ENCODE measurements around the gene CYBA.

The CYBA gene

DNA sequence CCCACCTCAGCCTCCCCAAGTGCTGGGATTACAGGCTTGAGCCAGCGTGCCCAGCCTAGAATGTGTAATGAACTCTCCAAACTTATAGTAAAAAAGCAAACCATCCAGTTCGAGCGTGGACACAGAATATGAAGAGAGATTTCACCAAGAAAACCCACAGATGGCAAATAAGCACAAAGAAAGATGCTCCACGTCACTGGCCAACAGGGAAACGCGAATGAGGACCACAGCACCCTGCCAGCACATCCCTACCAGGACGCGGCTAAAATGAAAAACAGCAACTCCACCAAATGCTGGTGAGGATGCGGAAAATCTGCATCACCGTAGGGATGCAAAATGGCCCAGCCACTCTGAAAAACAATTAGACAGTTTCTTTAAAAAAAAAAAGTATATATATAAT lies 10.6 kb upstream of the CYBA start:
- DNase-seq: no peak

DNA sequence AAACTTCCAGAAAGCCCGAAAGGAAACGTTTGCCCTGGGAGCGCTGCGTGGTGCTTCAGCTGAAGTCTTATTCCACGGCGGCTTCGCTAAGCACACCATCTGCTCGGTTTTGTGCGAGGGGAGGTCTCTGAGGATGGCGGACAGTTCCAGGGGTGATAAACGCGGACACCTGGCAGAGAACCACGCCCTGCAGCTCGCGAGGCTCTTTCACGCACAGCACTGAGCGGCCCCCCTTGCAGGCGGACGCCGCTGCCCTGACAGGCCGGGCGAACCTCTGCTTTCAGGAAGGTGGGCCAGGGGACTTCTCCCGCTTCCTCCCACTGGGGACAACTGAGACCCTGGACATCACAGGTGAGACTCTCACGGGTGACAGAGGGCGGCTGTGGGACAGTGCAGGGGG lies 8.3 kb upstream of the CYBA start:
- peak; percentile 19 to 62 for DNase-seq

DNA sequence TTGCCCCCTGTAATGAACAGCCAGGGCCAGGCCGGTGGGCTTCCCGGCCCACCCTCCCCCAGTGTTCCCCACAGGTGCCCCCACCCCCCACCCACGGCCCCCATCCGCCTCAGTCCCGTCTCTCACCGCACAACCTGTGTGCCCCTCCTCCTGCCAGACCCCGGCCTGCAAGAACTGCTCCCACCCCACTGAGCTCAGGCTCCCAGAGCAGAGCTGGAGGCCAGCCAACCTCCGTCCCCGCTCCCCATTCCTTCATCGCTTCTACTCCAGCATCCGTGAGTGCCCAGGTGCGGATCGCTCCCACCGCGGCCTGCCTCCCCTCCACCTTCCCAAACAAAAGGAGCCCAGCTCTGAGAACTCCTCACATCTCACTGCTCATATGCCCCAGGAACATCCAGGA lies 7.9 kb upstream of the CYBA start:
- DNase-seq: no peak

DNA sequence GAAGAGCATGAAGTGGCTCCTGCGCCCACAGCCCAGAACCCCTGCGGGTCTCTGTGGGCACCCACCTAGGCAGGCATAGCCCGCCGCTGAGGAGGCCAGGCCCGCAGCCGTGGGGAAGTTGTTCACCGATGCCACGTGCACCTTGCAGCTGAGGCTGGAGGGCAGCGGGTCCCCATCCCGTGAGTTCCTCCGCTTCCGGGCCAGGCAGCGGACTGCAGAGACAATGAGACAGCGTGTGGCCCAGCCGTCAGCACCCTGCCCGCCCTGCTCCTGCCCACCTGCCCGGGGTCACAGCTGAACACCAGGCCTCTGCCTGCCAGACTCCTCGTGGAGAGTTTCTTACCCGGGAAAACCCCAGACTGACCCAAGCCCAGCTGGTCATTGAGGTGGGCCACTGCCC lies 6.5 kb upstream of the CYBA start:
- no peak for DNase-seq

DNA sequence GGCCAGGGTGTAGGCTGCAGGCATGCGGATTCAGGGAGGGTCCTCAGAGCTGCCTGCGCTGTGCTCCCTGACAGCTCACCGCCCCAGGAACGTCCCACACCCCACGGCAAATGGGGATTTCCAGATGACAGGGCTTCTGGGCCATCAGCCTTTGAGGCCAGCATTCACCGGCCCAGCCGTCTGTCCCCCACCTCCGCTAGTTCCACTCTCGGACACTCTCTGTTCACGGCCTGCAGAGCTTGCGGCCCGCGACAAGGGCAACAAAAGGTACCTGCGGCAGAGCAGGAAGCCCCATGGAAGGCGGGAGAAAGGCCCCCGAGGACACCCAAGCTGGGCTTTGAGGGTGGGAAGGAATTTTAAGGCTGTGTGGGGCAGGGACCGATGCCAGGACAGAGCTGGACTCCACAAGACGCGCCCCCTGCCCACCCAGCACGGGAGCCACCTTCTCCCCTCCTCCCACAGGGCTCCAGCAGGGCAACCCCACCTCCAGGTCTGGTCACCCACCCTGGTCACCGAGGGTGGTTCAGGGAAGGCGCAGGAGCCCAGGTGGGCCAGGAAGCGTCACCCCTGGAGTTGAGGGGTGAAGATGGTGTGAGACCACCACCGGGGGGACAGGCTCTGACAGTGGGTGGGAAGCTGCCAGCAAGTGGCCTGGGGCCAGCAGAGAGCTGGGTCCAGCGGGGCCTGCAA lies 5.6 kb upstream of the CYBA start:
- DNase-seq: no peak

DNA sequence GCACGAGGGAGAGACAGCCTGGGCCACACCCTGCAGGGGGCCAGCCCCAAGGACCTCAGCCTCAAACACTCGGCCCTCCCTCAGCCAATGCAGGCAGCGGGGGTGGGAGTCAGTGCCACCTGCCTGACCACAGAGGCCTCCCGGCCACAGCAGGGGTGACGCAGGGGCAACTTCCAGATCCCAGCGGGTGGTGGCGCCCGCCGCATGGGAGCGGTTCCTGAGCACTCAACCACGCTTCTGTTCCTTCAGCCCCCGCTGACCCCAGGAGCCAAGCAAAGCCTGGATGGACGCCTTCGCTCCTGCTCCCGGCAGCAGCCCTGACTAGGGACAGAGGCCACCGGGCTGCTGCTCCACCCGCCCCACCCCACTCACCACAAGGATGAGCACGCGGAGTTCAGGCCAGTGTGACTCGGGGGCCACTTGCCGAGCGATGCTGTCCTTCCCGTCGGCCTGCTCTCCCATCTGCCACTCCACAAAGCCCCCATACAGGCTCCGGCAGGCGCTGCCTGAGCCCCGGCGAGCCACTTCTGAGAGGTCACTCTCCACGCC lies 5.0 kb upstream of the CYBA start:
- no peak for DNase-seq

DNA sequence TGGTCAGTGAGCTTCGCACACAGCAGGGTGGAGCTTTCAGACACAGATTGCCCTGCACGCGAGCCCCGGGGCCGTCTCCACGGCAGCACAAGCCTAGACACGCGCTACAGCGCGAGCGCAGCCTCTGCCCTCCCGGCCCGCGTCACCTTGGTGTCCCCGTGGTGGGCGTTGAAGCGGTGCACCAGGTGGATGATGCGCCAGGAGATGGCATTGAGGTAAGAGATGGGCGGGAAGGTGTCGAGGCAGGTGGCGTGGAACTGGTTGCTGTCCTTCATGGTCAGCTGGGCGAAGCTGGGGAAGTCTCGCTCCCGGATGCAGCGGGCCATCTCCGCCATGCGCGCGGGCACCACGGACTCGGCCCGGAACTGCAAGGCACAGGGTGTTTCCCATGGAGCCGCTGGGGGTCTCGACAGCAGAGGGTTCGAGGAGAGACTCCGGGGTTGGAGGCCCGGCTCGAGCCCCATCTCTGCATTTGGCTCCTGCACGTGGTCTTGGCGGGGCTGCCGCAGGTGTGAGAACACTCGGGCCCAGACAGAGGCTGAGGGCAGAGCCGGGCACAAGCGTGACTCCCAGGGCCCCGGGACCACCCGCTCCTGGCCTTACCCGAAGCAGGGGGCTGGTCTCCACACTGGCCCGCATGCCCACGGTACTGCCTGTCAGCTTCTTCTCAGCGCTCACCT lies 4.3 kb upstream of the CYBA start:
- DNase-seq: no peak

DNA sequence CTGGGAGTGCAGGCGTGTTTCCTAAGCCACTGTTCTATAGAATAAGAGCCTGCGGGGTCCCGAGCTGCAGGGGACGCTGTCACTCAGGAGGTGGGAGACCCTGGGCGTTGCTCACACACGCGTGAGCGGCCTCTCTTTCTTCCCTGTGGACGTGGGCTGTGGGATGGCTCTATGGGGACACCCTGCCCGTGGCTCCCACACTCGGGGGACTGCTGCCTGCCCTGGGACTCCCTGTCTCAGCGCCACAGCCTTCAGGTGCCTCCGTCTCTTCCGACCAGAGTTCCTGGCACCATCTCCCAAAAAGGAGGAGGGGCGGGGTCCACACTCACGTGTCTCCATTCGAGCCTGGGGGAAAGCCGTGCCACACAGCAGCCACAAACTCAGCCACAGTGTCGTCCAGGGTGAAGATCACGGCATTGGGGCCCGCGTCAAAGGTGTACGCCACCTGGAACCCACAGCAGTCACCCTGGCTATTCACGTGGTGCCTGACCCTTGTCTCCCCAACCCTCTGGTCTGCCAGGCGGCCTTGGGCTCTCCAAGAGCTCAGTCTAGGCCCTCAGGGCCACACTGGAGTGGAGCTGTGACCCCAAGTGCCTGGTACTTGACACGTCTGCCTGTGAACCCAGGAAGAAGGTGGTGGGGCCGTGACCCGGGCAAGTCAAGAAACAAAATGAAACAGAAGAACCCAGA lies 3.7 kb upstream of the CYBA start:
- no peak for DNase-seq

DNA sequence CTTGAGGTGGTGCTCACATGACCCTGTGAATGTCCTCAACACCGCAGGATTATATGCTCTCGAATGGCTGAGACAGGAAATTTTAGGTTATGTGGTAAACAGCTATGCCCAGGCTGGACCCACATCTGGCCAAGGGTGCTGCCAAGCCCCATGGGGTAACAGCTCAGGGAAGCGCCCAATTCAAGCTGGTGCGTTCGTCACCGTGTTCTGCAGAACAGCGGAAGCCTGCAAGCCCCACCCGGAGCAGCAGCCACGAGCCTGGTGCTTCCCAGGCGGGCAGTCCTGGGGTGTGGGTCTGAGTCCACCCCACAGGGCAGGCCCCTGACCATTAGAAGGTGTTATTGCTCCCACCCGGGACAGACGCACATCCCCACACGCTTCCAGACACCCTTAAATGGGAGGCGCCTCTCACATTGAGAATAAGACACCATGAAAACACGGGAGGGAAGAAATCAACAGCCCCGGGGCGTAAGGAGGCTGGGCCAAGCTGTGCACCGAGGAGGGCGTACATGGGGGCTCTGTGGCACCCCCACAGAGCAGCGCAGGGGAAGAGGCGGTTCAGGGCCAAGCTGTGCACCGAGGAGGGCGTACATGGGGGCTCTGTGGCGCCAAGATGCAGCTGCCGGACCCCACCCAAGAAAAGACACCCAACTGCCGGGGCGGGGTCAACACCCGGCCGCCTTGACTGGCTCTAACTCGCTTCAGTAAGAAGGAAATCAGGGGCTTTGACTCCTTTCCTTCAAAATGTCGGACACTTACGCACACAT lies 2.9 kb upstream of the CYBA start:
- no peak for DNase-seq

DNA sequence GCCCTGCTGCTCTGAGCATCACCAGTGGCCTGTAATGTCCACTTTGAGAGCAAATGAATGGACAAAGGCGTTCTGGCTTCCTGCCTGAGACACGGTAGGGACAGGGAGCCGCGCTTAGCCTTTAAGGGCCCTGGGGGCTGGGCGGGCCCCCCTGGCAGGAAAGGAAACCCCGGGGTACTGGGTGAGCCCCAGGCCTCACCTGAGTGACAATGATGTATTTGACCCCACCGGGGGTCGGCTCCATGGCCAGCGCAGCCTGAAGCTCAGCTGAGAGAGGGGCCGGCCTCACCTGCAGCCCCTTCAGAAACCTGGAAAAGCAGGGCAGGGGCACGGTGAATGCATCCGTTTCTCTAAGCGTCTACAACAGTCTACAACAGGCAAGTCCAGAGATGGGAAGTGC lies 2.2 kb upstream of the CYBA start:
- DNase-seq: no peak

DNA sequence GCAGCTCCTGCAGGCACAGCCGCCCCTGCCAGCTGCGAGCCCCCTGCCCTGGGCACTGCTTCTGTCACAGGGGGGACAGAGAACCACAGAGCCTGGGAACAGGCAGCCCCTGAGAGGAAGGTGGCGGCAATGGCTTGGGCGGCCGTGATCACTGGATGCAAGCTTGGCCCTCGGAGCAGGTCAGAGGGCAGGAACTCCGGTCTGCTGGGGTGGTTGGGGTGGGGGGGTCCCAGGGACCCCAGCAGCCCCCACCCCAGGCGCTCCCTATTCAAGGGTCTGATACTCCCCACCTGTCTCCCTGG lies 1.9 kb upstream of the CYBA start:
- DNase-seq: no peak

DNA sequence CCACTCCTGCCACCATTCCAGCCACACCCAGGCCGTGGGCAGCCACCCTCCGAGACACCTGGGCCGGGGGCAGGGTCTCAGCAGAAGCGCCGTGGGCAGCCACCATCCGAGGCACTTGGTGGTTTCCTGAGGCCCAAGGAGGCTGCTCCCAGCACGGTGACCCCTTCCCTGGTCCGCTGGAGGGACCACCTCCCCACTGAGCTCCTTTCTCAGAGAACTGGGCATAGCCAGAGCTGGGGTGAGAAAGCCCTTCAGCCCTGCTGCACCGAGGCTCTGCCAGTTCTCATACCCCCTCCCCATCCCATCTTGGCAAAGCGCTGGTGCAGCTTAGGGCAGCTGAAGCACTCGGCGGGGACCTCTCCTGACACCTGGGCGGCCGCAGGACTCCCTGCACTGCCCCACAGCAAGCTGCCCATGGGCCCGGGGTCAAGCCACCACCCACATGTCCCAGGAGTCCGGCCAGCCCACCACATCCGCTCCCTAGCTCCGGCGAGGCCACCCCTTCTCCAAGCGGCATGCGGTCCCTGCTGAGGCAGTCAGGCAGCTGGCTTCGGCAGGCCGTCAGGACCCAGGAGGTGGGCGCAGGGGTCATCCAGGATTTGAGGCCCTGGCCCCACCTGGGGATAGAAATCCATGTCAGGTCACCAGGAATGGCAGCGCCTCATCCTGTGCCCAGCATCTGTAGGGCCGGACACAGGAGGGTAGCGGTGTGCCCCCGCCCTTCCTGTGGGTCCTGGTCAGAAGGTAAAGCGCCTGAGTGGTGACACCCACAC lies 1.3 kb upstream of the CYBA start:
- no peak for DNase-seq

DNA sequence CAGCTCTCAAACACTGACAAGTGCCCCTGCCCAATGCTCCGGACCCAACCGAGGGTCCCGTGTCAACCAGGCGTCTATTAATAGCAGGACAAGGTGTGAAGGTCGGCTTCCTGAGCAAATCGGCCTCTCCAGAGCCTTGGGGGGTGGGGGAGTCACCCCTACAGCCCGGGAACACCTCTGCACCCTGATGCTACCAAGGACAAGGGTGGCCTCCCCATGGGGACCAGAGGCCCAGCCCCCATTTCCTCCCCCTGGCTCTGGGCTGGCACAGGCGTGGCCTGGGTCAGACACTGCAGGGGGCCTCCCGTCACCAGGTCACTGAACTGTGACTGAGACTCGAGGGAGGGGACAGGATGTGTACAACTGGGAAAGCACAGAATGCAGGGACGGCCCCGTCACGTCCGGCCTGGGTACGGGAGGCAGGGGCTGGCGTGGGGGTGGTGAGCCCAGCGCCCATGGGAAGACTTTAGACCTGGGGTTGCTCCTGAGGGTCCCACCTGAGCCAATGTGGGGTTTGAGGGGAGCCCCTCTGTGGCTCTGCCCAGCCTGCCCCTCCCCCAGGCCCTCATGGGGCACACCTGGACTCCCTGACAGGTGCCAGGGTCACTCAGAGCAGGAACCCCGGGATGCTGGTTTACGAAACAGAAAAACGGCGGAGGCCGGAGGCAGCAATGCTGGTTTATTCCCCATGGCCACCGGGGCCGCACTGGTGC lies 579 bp upstream of the CYBA start:
- DNase-seq: no peak

DNA sequence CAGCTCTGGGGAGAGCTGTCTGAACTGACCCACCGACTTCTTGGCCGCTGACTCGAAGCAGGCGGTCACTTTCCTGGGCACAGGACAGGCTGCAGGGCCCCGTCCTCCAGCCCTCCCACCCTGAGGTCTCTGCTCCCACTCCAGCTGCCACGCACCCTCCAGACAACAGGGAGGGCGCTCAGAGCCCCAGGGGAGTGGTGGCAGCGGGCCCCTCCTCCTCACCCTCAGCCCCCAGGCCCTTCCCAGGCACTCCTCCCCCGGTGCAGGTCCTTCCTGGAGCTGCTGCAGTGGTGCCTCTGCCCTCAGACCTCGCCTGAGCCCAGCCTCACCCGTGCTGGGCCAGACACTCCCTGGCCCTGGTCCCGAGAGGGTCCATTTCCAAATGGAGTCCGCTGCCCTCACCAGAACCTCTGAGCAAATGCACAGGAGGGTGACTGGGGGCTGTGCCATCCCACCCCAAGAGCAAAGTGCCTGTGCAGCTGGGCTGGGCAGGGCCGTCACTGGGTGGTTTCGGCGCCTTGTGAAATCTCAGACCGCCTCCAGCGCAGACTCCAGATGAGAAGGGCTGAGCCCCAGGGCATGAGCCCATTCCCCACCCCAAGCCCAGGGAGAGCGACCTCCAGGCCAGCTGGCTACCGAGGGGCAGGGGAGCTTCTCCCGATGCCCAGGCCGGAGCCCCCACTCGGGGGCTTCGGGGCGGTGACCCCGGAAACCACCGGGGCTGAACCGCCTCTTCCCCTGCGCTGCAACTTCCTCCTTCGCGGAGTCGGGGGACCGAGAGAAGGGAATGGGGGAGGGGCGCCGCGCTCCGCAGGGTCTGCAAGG lies 717 bp downstream of the CYBA start:
- DNase-seq: no peak

DNA sequence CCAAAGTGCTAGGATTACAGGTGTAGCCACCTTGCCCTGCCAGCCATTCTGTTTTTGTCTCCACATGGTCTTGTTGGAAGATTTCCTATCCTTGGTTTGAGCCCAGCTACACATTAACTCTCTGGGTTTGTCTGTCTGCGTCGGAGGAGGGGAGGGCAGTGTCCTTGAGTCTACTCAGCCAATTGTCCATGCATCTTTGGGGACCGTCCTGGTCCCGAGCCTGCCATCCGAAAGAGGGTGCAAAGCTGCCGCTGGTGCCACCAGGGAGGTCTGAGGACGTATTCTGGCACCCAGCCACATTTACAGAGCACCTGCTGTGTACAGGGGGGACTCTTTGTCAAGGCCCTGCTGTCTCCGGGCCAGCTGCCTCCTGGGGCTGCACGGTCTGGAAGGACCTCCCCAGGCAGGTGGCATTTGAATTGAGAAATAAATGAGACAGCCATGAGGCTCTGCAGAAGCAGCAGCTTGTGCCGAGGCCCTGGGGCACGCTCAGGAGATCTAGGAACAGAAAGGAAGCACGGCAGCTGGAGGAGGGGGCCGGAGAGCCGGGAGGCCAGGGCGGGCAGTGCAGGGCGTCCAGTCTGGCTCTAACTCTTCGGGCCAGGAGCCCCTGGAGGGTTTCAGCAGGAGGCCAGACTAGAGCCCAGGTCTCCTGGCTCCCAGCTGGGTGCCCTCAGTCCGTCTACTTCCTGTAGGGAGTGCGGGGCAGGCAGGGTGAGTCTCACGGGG lies 1.5 kb downstream of the CYBA start:
- DNase-seq: peak; percentile 61 to 81

DNA sequence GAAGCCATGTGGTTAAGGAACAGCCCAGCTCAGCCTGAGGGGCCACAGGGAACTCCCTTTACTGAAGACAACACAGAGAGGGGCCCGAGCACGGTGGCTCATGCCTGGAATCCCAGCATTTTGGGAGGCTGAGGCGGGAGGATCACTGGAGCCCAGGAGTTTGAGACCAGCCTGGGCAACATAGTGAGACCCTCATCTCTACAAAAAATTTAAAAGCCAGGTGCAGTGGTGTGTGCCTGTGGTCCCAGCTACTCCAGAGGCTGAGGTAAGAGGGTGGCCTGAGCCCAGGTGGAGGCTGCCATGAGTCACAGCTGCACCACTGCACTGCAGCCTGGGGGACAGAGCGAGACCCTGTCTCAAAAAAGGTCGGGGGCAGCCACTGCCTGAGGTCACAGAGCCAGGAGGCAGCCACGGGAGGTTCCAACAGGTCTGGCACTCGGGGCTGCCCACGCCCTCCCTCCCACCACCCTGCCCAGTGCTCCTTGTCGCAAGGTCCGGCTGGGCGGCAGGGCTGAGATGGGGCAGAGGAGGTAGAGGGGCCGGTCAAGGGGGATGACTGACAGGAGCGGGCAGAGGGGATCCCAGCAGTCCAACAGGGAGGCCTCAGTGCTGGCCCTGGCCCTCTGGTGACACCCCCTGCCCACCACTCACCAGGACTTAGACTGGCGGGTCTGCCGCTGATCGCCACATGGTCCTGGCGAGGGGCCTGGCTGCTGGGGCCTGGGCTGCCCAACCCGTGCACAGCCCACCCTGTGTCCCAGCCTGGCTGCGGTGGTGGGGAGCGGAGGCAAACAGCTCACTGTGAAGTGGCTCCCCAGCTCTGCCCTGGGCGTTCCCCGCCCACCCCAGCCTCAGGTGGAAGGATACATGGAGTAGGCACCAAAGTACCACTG lies 3.4 kb downstream of the CYBA start:
- DNase-seq: no peak

DNA sequence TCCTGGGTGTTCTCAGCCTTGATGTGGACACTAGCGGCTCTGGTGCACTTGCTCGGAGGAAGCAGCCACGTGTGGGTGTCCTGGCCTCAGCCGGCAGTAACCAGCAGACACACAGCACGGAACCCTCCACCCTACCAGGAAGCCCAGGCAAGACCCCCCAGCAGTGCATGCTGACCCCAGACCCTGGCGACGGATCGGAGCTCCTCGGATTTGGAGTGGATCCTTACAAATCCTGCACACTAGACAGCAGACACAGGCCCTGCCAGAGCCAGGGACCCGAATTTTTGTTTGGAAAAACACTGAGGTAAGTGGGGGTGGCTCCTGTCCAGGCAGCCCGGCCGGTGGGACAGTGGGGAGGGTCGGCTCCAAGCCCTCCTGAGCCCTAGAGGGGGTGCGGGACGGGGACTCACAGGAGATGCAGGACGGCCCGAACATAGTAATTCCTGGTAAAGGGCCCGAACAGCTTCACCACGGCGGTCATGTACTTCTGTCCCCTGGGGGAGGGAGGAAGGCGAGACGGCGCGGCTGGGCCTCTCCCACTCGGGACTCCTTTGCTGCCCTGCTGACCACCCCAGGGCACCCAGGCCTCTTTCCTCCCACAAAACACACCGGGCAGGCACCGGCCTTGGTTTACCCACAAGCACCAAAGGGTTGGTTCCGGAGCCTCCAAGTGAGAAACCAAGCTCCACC lies 4.4 kb downstream of the CYBA start:
- no peak for DNase-seq

DNA sequence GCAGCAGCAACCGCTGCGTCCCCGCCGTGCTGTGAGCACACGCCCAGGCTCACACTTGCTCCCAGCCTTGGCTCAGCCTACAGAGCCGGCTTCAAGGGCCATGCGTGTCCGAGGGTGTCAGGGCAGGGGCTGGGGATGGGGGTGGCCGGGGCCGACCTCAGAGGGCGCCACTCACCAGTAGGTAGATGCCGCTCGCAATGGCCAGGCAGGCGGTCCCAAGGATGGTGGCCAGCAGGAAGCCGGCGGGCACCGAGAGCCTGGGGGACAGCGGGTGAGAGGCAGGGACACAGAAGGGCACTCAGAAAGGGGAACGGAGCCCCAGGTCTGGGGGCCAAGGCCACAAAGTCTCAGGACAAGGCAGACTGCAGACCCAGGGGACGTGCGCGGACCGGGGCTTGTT lies 4.9 kb downstream of the CYBA start:
- no peak for DNase-seq

DNA sequence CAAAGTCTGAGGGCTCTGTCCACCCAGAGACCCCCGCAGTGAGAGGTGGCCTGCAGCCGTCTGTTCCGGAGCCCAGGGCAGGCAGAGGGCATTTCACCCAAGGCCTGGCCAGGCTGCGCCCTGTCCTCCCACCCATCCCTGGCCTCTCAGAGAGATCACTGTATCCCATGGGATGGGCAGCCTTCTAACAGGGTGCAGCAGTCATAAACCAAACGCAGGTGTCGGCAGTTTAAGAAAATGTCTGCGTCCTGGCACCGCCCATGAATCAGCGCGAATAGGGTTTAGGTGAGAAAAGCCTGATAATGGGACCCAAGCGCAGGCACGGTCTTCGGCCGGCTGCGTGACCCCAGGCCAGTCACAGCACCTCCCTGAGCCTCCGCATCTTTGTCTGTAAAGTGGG lies 5.4 kb downstream of the CYBA start:
- no peak for DNase-seq

Measured in NCI-H524 (cell line).